WERI-Rb-1 (cell line): ENCODE data around the gene SLFN5.

Experiments
- DNase-seq: peaks from one replicate; pipeline ENCODE4 v3.0.0-alpha.2; 2020
- H3K27ac ChIP-seq: fragments of 250-450 bp; sonication (Bioruptor Pico); 2 replicates; pipeline ENCODE4 v1.5.1; 2020; ENCODE audit warnings: mild to moderate bottlenecking, moderate library complexity
- H3K27me3 ChIP-seq: fragments of 250-450 bp; sonication (Bioruptor Pico); 2 replicates; pipeline ENCODE4 v1.5.1; 2021; ENCODE audit warnings: mild to moderate bottlenecking, low read depth, moderate library complexity; ENCODE audit not compliant: insufficient read depth, severe bottlenecking
- H3K36me3 ChIP-seq: fragments of 250-450 bp; sonication (Bioruptor Pico); 2 replicates; pipeline ENCODE4 v1.5.1; 2020; ENCODE audit warnings: mild to moderate bottlenecking, moderate library complexity
- H3K4me3 ChIP-seq: 2 replicates; pipeline ENCODE4 v1.5.1; 2011; ENCODE audit warnings: low read depth, mild to moderate bottlenecking, control low read depth, low read length
- H3K9me3 ChIP-seq: fragments of 250-450 bp; sonication (Bioruptor Pico); 2 replicates; pipeline ENCODE4 v1.5.1; 2021; ENCODE audit warnings: mild to moderate bottlenecking, moderate library complexity; ENCODE audit not compliant: severe bottlenecking
- CTCF ChIP-seq: IDR thresholded peaks from 2 replicates; pipeline ENCODE4 v1.5.1; 2011; ENCODE audit warnings: low read depth, mild to moderate bottlenecking, control low read depth, inconsistent platforms, low read length

The SLFN5 gene

GRCh38 chr17:35238821-35239220 lies 4.1 kb upstream of the SLFN5 start:
- Histone ChIP-seq H3K27me3 (peaks cover 69% of the 10 kb centered on the region), H3K36me3 (no peaks in the 10 kb centered on the region), H3K4me3 (no peak overlapping the region), H3K27ac (no peak overlapping the region), H3K9me3 (peaks cover 5% of the 10 kb centered on the region)
- DNase-seq = no peak
- TF ChIP-seq CTCF = no peak

GRCh38 chr17:35239823-35240222 lies 3.0 kb upstream of the SLFN5 start:
- Histone ChIP-seq H3K27me3 (peaks cover 79% of the 10 kb centered on the region), H3K9me3 (peaks cover 5% of the 10 kb centered on the region), H3K4me3 (no peak overlapping the region), H3K27ac (no peak overlapping the region), H3K36me3 (no peaks in the 10 kb centered on the region)
- no peak for DNase-seq
- TF ChIP-seq CTCF = no peak

GRCh38 chr17:35240861-35241260 lies 2.0 kb upstream of the SLFN5 start:
- Histone ChIP-seq H3K4me3 (no peak overlapping the region), H3K36me3 (no peaks in the 10 kb centered on the region), H3K27ac (no peak overlapping the region), H3K27me3 (peaks cover 81% of the 10 kb centered on the region), H3K9me3 (peaks cover 5% of the 10 kb centered on the region)
- TF ChIP-seq CTCF = no peak
- no peak for DNase-seq

- H3K9me3 ChIP-seq = peaks cover 5% of the 10 kb centered on the region
- peaks cover 81% of the 10 kb centered on the region for H3K27me3 ChIP-seq
- H3K27ac ChIP-seq = no peak overlapping the region
- no peaks in the 10 kb centered on the region for H3K36me3 ChIP-seq
- H3K4me3 ChIP-seq = no peak overlapping the region
- no peak for TF ChIP-seq CTCF
- no peak for DNase-seq
These were observed 1.4 kb upstream of the SLFN5 start for GRCh38 chr17:35241520-35241919.

GRCh38 chr17:35242158-35242804 lies 591 bp upstream of the SLFN5 start:
- Histone ChIP-seq H3K27me3 (peaks cover 83% of the 10 kb centered on the region), H3K4me3 (peak overlapping the region; percentile 40), H3K36me3 (no peaks in the 10 kb centered on the region), H3K9me3 (peaks cover 5% of the 10 kb centered on the region), H3K27ac (no peak overlapping the region)
- DNase-seq = peak; percentile 49
- no peak for TF ChIP-seq CTCF

GRCh38 chr17:35243561-35244340 lies 879 bp downstream of the SLFN5 start:
- Histone ChIP-seq H3K36me3 (no peaks in the 10 kb centered on the region), H3K4me3 (no peak overlapping the region), H3K9me3 (peaks cover 5% of the 10 kb centered on the region), H3K27me3 (peaks cover 93% of the 10 kb centered on the region), H3K27ac (no peak overlapping the region)
- no peak for TF ChIP-seq CTCF
- no peak for DNase-seq
